Stimulated activated naive B cell treated with anti-CD40 and anti-IgM and Interleukin-4, amounts not matched to agents 10 μg/mL and 1 μg/mL and 100 μg/mL, for 72 hours (primary cell): ENCODE results near the gene SIGLEC15.
A peak's percentile ranks its signal among the peaks of the same experiment; 100 is the strongest.

ENCODE experiments used
- ATAC-seq, 2 donors: fragments of 150-1000 bp; cut with Tn5 transposase; replicated peaks; 2 replicates each; pipeline ENCODE4 v1.10.0; 2021; ENCODE audit warnings: moderate library complexity in 1 of 2
- DNase-seq: peaks from one replicate; pipeline ENCODE4 v3.0.0; 2021
- H3K27ac Mint-ChIP-seq: one replicate; pipeline ENCODE4 v1.8.0; 2022; ENCODE audit warnings: mild to moderate bottlenecking, mixed read lengths
- H3K27me3 Mint-ChIP-seq, 2 donors: one replicate each; pipeline ENCODE4 v1.8.0; 2022; ENCODE audit warnings: mixed read lengths in 2 of 2
- H3K36me3 Mint-ChIP-seq, 2 donors: one replicate each; pipeline ENCODE4 v1.8.0; 2022; ENCODE audit warnings: mixed read lengths in 2 of 2, mild to moderate bottlenecking in 1 of 2
- H3K4me1 Mint-ChIP-seq, 2 donors: one replicate each; pipeline ENCODE4 v1.8.0; 2022; ENCODE audit warnings: mixed read lengths in 2 of 2, mild to moderate bottlenecking in 1 of 2
- H3K4me3 Mint-ChIP-seq, 2 donors: one replicate each; pipeline ENCODE4 v1.8.0; 2022; ENCODE audit warnings: mild to moderate bottlenecking in 2 of 2, mixed read lengths in 2 of 2, moderate library complexity in 1 of 2
- H3K9me3 Mint-ChIP-seq, 2 donors: one replicate each; pipeline ENCODE4 v1.8.0; 2022; ENCODE audit warnings: mixed read lengths in 2 of 2, mild to moderate bottlenecking in 1 of 2

SIGLEC15 gene

GRCh38 chr18:45825258-45826044, at the start of gene SIGLEC15:
SIGLEC15 (plus strand) TSS chr18:45825675; CDS start chr18:45825729, 54 bp downstream.
- Mint-ChIP-seq H3K4me1 (peaks cover 33 to 57% of the 10 kb centered on the region in 2 donors), H3K27ac (peak within 1 kb of the TSS; percentile 52), H3K36me3 (peaks cover 0 to 3% of the 10 kb centered on the region in 2 donors), H3K9me3 (peaks cover 0 to 11% of the 10 kb centered on the region in 2 donors), H3K27me3 (peaks cover 21 to 58% of the 10 kb centered on the region in 2 donors), H3K4me3 (no peak within 1 kb of the TSS)
- ATAC-seq (no peak), DNase-seq (no peak)

- Mint-ChIP-seq H3K27ac (peak overlapping the region; percentile 94), H3K27me3 (peaks cover 48 to 54% of the 10 kb centered on the region in 2 donors), H3K36me3 (peaks cover 1 to 3% of the 10 kb centered on the region in 2 donors), H3K9me3 (peaks cover 0 to 1% of the 10 kb centered on the region in 2 donors), H3K4me3 (peak overlapping the region; percentile 90 to 93), H3K4me1 (peaks cover 11 to 18% of the 10 kb centered on the region in 2 donors)
- ATAC-seq (peak; percentile 6 to 15), DNase-seq (no peak)
Measured at GRCh38 chr18:45775743-45776142, 49.7 kb upstream of the SIGLEC15 start.

GRCh38 chr18:45777393-45777792, 48.1 kb upstream of the SIGLEC15 start:
- Mint-ChIP-seq H3K27ac (no peak overlapping the region), H3K4me1 (peaks cover 11 to 18% of the 10 kb centered on the region in 2 donors), H3K9me3 (peaks cover 0 to 1% of the 10 kb centered on the region in 2 donors), H3K4me3 (no peak overlapping the region), H3K36me3 (peaks cover 1 to 3% of the 10 kb centered on the region in 2 donors), H3K27me3 (peaks cover 50 to 55% of the 10 kb centered on the region in 2 donors)
- DNase-seq (no peak), ATAC-seq (no peak)

- no peak overlapping the region for H3K27ac Mint-ChIP-seq
- peaks cover 0 to 2% of the 10 kb centered on the region in 2 donors for H3K4me1 Mint-ChIP-seq
- no peak for ATAC-seq
- DNase-seq = no peak
- no peaks in the 10 kb centered on the region for H3K36me3 Mint-ChIP-seq
- no peak overlapping the region for H3K4me3 Mint-ChIP-seq
- peaks cover 40 to 45% of the 10 kb centered on the region in 2 donors for H3K27me3 Mint-ChIP-seq
- no peaks in the 10 kb centered on the region for H3K9me3 Mint-ChIP-seq
Measured at GRCh38 chr18:45780568-45780967, 44.9 kb upstream of the SIGLEC15 start.

GRCh38 chr18:45782662-45783061, 42.8 kb upstream of the SIGLEC15 start:
- Mint-ChIP-seq H3K4me1 (no peaks in the 10 kb centered on the region), H3K9me3 (no peaks in the 10 kb centered on the region), H3K4me3 (no peak overlapping the region), H3K36me3 (no peaks in the 10 kb centered on the region), H3K27me3 (peaks cover 35 to 40% of the 10 kb centered on the region in 2 donors), H3K27ac (no peak overlapping the region)
- DNase-seq (no peak), ATAC-seq (peak in 1 of 2 donors; percentile 51)

GRCh38 chr18:45783097-45784075, 42.1 kb upstream of the SIGLEC15 start:
- H3K27me3 Mint-ChIP-seq = peaks cover 28 to 34% of the 10 kb centered on the region in 2 donors
- no peaks in the 10 kb centered on the region for H3K9me3 Mint-ChIP-seq
- DNase-seq (no peak), ATAC-seq (no peak)
- H3K27ac Mint-ChIP-seq = no peak overlapping the region
- no peak overlapping the region for H3K4me3 Mint-ChIP-seq
- H3K36me3 Mint-ChIP-seq = no peaks in the 10 kb centered on the region
- no peaks in the 10 kb centered on the region for H3K4me1 Mint-ChIP-seq

- H3K4me3 Mint-ChIP-seq = no peak overlapping the region
- no peaks in the 10 kb centered on the region for H3K36me3 Mint-ChIP-seq
- ATAC-seq (no peak), DNase-seq (no peak)
- no peak overlapping the region for H3K27ac Mint-ChIP-seq
- H3K9me3 Mint-ChIP-seq = no peaks in the 10 kb centered on the region
- peaks cover 0 to 2% of the 10 kb centered on the region in 2 donors for H3K4me1 Mint-ChIP-seq
- H3K27me3 Mint-ChIP-seq = peaks cover 16 to 18% of the 10 kb centered on the region in 2 donors
Measured at GRCh38 chr18:45785134-45785533, 40.3 kb upstream of the SIGLEC15 start.

- ATAC-seq = no peak
- peaks cover 0 to 2% of the 10 kb centered on the region in 2 donors for H3K4me1 Mint-ChIP-seq
- no peak overlapping the region for H3K4me3 Mint-ChIP-seq
- H3K27ac Mint-ChIP-seq = no peak overlapping the region
- DNase-seq = no peak
- H3K9me3 Mint-ChIP-seq = peaks cover 0 to 3% of the 10 kb centered on the region in 2 donors
- H3K27me3 Mint-ChIP-seq = peaks cover 6 to 9% of the 10 kb centered on the region in 2 donors
- no peaks in the 10 kb centered on the region for H3K36me3 Mint-ChIP-seq
Measured at GRCh38 chr18:45786941-45787340, 38.5 kb upstream of the SIGLEC15 start.

GRCh38 chr18:45787346-45787745, 38.1 kb upstream of the SIGLEC15 start:
- H3K9me3 Mint-ChIP-seq = peaks cover 0 to 3% of the 10 kb centered on the region in 2 donors
- ATAC-seq (no peak), DNase-seq (no peak)
- H3K27ac Mint-ChIP-seq = no peak overlapping the region
- no peaks in the 10 kb centered on the region for H3K36me3 Mint-ChIP-seq
- no peak overlapping the region for H3K4me3 Mint-ChIP-seq
- peaks cover 5 to 8% of the 10 kb centered on the region in 2 donors for H3K27me3 Mint-ChIP-seq
- H3K4me1 Mint-ChIP-seq = peaks cover 0 to 2% of the 10 kb centered on the region in 2 donors

- no peak for DNase-seq
- H3K4me1 Mint-ChIP-seq = peaks cover 6 to 7% of the 10 kb centered on the region in 2 donors
- peaks cover 0 to 3% of the 10 kb centered on the region in 2 donors for H3K9me3 Mint-ChIP-seq
- H3K27me3 Mint-ChIP-seq = peaks cover 0 to 5% of the 10 kb centered on the region in 2 donors
- no peak overlapping the region for H3K27ac Mint-ChIP-seq
- H3K4me3 Mint-ChIP-seq = no peak overlapping the region
- no peak for ATAC-seq
- no peaks in the 10 kb centered on the region for H3K36me3 Mint-ChIP-seq
Measured at GRCh38 chr18:45788861-45789260, 36.6 kb upstream of the SIGLEC15 start.

- Mint-ChIP-seq H3K4me3 (no peak overlapping the region), H3K36me3 (no peaks in the 10 kb centered on the region), H3K4me1 (peaks cover 6 to 7% of the 10 kb centered on the region in 2 donors), H3K27ac (no peak overlapping the region), H3K27me3 (peaks cover 0 to 1% of the 10 kb centered on the region in 2 donors), H3K9me3 (peaks cover 0 to 3% of the 10 kb centered on the region in 2 donors)
- DNase-seq (no peak), ATAC-seq (no peak)
Measured at GRCh38 chr18:45792506-45793263, 32.8 kb upstream of the SIGLEC15 start.

- ATAC-seq (peak in 1 of 2 donors; percentile 14), DNase-seq (no peak)
- H3K27ac Mint-ChIP-seq = peak overlapping the region; percentile 66
- H3K4me3 Mint-ChIP-seq = no peak overlapping the region
- no peaks in the 10 kb centered on the region for H3K36me3 Mint-ChIP-seq
- H3K27me3 Mint-ChIP-seq = peaks cover 0 to 5% of the 10 kb centered on the region in 2 donors
- H3K9me3 Mint-ChIP-seq = peaks cover 0 to 3% of the 10 kb centered on the region in 2 donors
- peaks cover 6 to 7% of the 10 kb centered on the region in 2 donors for H3K4me1 Mint-ChIP-seq
Measured at GRCh38 chr18:45793264-45793965, 32.1 kb upstream of the SIGLEC15 start.

- no peak for ATAC-seq
- Mint-ChIP-seq H3K27me3 (peaks cover 25 to 31% of the 10 kb centered on the region in 2 donors), H3K9me3 (peaks cover 6 to 7% of the 10 kb centered on the region in 2 donors), H3K4me1 (peaks cover 0 to 4% of the 10 kb centered on the region in 2 donors), H3K4me3 (no peak overlapping the region), H3K36me3 (peaks cover 15 to 33% of the 10 kb centered on the region in 2 donors), H3K27ac (no peak overlapping the region)
- no peak for DNase-seq
Measured at GRCh38 chr18:45801416-45802004, 24.0 kb upstream of the SIGLEC15 start.
